ENCODE measurements around the gene B4GALT6. TPM values are rescaled to one million over a fixed set of nuclear protein-coding genes. Genes with fewer than 3 reads are reported as not detected.

B4GALT6 gene
- total and polyA plus RNA-seq, 2 of the 8 experiments (the other 6 are each of a cell fraction or from before 2014, with no cell fraction given): 6.3 to 41.5 TPM

DNA sequence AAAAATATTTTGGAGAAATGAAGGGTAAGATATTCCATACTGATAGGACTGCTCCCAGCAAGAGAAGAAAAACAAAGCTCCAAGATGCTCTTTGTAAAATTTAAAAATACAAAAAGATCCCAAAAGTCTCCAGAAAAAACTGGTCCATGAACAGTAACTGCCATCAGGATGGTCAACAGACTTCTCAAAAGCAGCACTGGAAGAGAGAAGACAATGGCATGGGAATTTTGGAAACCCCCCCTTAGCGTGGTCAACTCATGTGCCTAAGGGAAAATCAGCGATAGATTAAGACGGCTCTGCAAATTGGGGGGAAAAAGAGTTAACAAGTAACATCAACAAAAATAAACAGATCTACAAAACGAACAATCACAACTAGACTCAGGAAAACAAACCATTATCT is 23.6 kb downstream of the B4GALT6 start:
- no peaks in the 10 kb centered on the region for H3K27me3 ChIP-seq (replicated peaks in 1 of 4; ENCODE audit: control insufficient read depth in 3 of 4, extremely low read depth in 1 of 4, insufficient read depth in 3 of 4, low read length in 3 of 4)
- no peak overlapping the region for H3K9ac ChIP-seq (replicated peaks in 1 of 4; ENCODE audit: extremely low read depth in 1 of 4, low read depth in 3 of 4, low read length in 3 of 4)
- H4K5ac ChIP-seq (ENCODE audit: insufficient read length, low read depth, low read length): no peak overlapping the region
- H2BK12ac ChIP-seq (ENCODE audit: low read depth, low read length): no peak overlapping the region
- no peak overlapping the region for H4K91ac ChIP-seq (replicated peaks; ENCODE audit: insufficient read length, low read length)
- ChIA-PET CTCF (ENCODE audit: partially characterized antibody) (interaction anchor here (1.6 kb wide), 1 partner anchor 10 kb away, joined by 6 read pairs; no protein-coding TSS in a partner anchor), POLR2A (ENCODE audit: partially characterized antibody) (no interaction called here)
- no peak overlapping the region for H2BK20ac ChIP-seq (ENCODE audit: low read length)
- H2BK5ac ChIP-seq (ENCODE audit: low read depth, low read length): no peak overlapping the region
- 0 out of 4 replicates have a peak, but pooled peaks cover 0 to 2% of the 10 kb centered on the region in 2 experiments for H3K79me2 ChIP-seq (ENCODE audit: control insufficient read depth in 1 of 2, insufficient read depth in 2 of 2, low read length in 2 of 2)
- no peak overlapping the region for H3K56ac ChIP-seq (replicated peaks; ENCODE audit: insufficient read length, low read depth, low read length)
- no peak for DNase-seq (ENCODE audit: low read depth in 1 of 2, low spot score in 2 of 2)
- no peak overlapping the region for H3K23ac ChIP-seq (ENCODE audit: insufficient read length)
- H3K79me1 ChIP-seq (ENCODE audit: low read depth, low read length): no peaks in the 10 kb centered on the region
- peaks cover 0 to 7% (median 2%) of the 10 kb centered on the region in 4 experiments; a peak in 1 of 7 replicates for H3K4me1 ChIP-seq (replicated peaks in 1 of 4; ENCODE audit: control insufficient read depth in 3 of 4, insufficient read depth in 4 of 4, low read length in 3 of 4)
- peaks cover 0 to 4% (median 0%) of the 10 kb centered on the region in 4 experiments; a peak in 2 of 8 replicates for H3K36me3 ChIP-seq (ENCODE audit: control insufficient read depth in 2 of 4, insufficient read depth in 4 of 4, low read length in 3 of 4)
- no peak overlapping the region for H2BK15ac ChIP-seq (ENCODE audit: low read length)
- no peak overlapping the region for H3K4me3 ChIP-seq (ENCODE audit: extremely low read depth in 1 of 4, insufficient read depth in 2 of 4, low read depth in 3 of 4, low read length in 4 of 4)
- no peaks in the 10 kb centered on the region for H3K23me2 ChIP-seq (ENCODE audit: low read depth, low read length)
- H4K8ac ChIP-seq (ENCODE audit: extremely low read depth, insufficient read depth, low read length): no peak overlapping the region
- no peaks in the 10 kb centered on the region for H3K9me3 ChIP-seq (ENCODE audit: insufficient read depth in 2 of 2, low read depth in 1 of 2, low read length in 1 of 2)
- WGBS, 2 experiments (ENCODE audit: extremely low coverage in 1 of 2, insufficient coverage in 1 of 2, insufficient read length in 1 of 2, insufficient replicate concordance in 2 of 2, low coverage in 1 of 2, low lambda C conversion rate in 2 of 2, missing lambda C conversion rate in 1 of 2): 82 to 100% methylated on average over 1 to 4 of the region's 4 CpGs
- no peak overlapping the region for H3K4ac ChIP-seq (replicated peaks; ENCODE audit: insufficient read length, low read depth, low read length)
- no peak for FAIRE-seq
- H2BK120ac ChIP-seq (replicated peaks; ENCODE audit: low read depth, low read length): no peak overlapping the region
- no peak overlapping the region for H3K18ac ChIP-seq (ENCODE audit: extremely low read depth, low read length)
- peaks cover 0 to 1% of the 10 kb centered on the region in 2 experiments for H4K20me1 ChIP-seq (replicated peaks in 1 of 2; ENCODE audit: control insufficient read depth in 1 of 2, insufficient read depth in 2 of 2, low read length in 2 of 2)
- no peak overlapping the region for H2AK5ac ChIP-seq (ENCODE audit: low read depth, low read length)
- no peak overlapping the region for H2AFZ ChIP-seq (ENCODE audit: low read length)
- no peak overlapping the region for H3K14ac ChIP-seq (ENCODE audit: insufficient read length)
- no peak overlapping the region for H3K4me2 ChIP-seq (ENCODE audit: insufficient read depth in 1 of 2, low read depth in 2 of 2, low read length in 2 of 2)
- no peak overlapping the region for H3K27ac ChIP-seq (ENCODE audit: low read depth, low read length)
- TF ChIP-seq ASH2L (IDR thresholded peaks at IDR 0.05; ENCODE audit: low read length) (no peak), EZH2 (IDR thresholded peaks at IDR 0.05; ENCODE audit: low read depth, low read length, severe bottlenecking) (no peak), RXRA (IDR thresholded peaks at IDR 0.05; ENCODE audit: insufficient read depth, low read depth, low read length) (no peak), TBP (IDR thresholded peaks at IDR 0.05; ENCODE audit: low read depth, low read length) (no peak), RNF2 (IDR thresholded peaks at IDR 0.05; ENCODE audit: borderline replicate concordance, low read depth, low read length, missing control alignments, poor library complexity, severe bottlenecking) (no peak), JUN (IDR thresholded peaks at IDR 0.05; ENCODE audit: low read depth, low read length) (no peak), NANOG (IDR thresholded peaks at IDR 0.05; ENCODE audit: insufficient read depth, low read depth, low read length, poor library complexity, severe bottlenecking) (no peak), CEBPB (IDR thresholded peaks at IDR 0.05; ENCODE audit: low read depth, low read length) (no peak), SIRT6 (IDR thresholded peaks at IDR 0.05; ENCODE audit: low read length) (no peak), MAFK (IDR thresholded peaks at IDR 0.05; ENCODE audit: low read depth, low read length) (no peak)
- TF ChIP-seq, protein P1, sequence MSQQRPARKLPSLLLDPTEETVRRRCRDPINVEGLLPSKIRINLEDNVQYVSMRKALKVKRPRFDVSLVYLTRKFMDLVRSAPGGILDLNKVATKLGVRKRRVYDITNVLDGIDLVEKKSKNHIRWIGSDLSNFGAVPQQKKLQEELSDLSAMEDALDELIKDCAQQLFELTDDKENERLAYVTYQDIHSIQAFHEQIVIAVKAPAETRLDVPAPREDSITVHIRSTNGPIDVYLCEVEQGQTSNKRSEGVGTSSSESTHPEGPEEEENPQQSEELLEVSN (IDR thresholded peaks at IDR 0.05): no peak
- TF ChIP-seq, protein P2, sequence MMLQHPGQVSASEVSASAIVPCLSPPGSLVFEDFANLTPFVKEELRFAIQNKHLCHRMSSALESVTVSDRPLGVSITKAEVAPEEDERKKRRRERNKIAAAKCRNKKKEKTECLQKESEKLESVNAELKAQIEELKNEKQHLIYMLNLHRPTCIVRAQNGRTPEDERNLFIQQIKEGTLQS (IDR thresholded peaks at IDR 0.05; ENCODE audit: insufficient read depth, low read depth, low read length): no peak

Data from H1 (cell line).